ENCODE results near the gene MALT1. TPM values are rescaled to one million over a fixed set of nuclear protein-coding genes. Genes with fewer than 3 reads are reported as not detected.

The MALT1 gene
- total RNA-seq, 2 experiments from 2014 or later: 82.3 to 84.5 TPM

- Histone ChIP-seq H3K9me3 (ENCODE audit: control insufficient read depth in 1 of 2, insufficient read depth in 1 of 2, low read length in 2 of 2) (no peaks in the 10 kb centered on the region), H3K36me3 (ENCODE audit: insufficient read depth, low read length) (no peaks in the 10 kb centered on the region), H3K27me3 (ENCODE audit: control insufficient read depth in 1 of 2, insufficient read depth in 2 of 2, low read length in 2 of 2) (peaks cover 0 to 2% of the 10 kb centered on the region in 2 experiments), H3K27ac (ENCODE audit: low read depth in 1 of 2, low read length in 2 of 2) (no peak overlapping the region), H3K4me1 (ENCODE audit: insufficient read depth, low read length) (no peaks in the 10 kb centered on the region), H3K4me3 (ENCODE audit: low read length) (no peak overlapping the region)
- Mint-ChIP-seq H3K36me3 (ENCODE audit: low read depth) (no peaks in the 10 kb centered on the region), H3K27me3 (peaks cover 34% of the 10 kb centered on the region), H3K27ac (no peak overlapping the region), H3K4me1 (ENCODE audit: low read depth) (no peaks in the 10 kb centered on the region), H3K9me3 (no peaks in the 10 kb centered on the region), H3K4me3 (no peak overlapping the region)
- TF ChIP-seq CTCF (IDR thresholded peaks at IDR 0.05): no peak
- intact Hi-C loops (cut with DNase I, micrococcal nuclease): no loop called here
- CTCF ChIA-PET: no interaction called here
- POLR2A ChIA-PET: interaction anchor here (0.6 kb wide), 1 partner anchor 44 kb away, joined by 3 read pairs; no protein-coding TSS in a partner anchor
- ATAC-seq (ENCODE audit: poor library complexity) (no peak), DNase-seq (no peak)
These were observed 122.1 kb downstream of the MALT1 start for GRCh38 chr18:58793361-58793760.

- Mint-ChIP-seq H3K4me3 (no peak overlapping the region), H3K4me1 (ENCODE audit: low read depth) (no peaks in the 10 kb centered on the region), H3K36me3 (ENCODE audit: low read depth) (no peaks in the 10 kb centered on the region), H3K27me3 (peaks cover 34% of the 10 kb centered on the region), H3K9me3 (no peaks in the 10 kb centered on the region), H3K27ac (no peak overlapping the region)
- H3K9me3 ChIP-seq (ENCODE audit: control insufficient read depth in 1 of 2, insufficient read depth in 1 of 2, low read length in 2 of 2): no peaks in the 10 kb centered on the region
- no peaks in the 10 kb centered on the region for H3K36me3 ChIP-seq (ENCODE audit: insufficient read depth, low read length)
- ChIA-PET POLR2A (no interaction called here), CTCF (no interaction called here)
- intact Hi-C loops (cut with DNase I, micrococcal nuclease): no loop called here
- ATAC-seq (ENCODE audit: poor library complexity) (no peak), DNase-seq (no peak)
- H3K4me3 ChIP-seq (ENCODE audit: low read length): no peak overlapping the region
- H3K4me1 ChIP-seq (ENCODE audit: insufficient read depth, low read length): no peaks in the 10 kb centered on the region
- H3K27me3 ChIP-seq (ENCODE audit: control insufficient read depth in 1 of 2, insufficient read depth in 2 of 2, low read length in 2 of 2): no peaks in the 10 kb centered on the region
- TF ChIP-seq CTCF (IDR thresholded peaks at IDR 0.05): no peak
- no peak overlapping the region for H3K27ac ChIP-seq (ENCODE audit: low read depth in 1 of 2, low read length in 2 of 2)
These were observed 125.0 kb downstream of the MALT1 start for GRCh38 chr18:58796220-58796619.

GRCh38 chr18:58800582-58800981 lies 129.3 kb downstream of the MALT1 start:
- Mint-ChIP-seq H3K4me3 (no peak overlapping the region), H3K27ac (no peak overlapping the region), H3K4me1 (ENCODE audit: low read depth) (no peaks in the 10 kb centered on the region), H3K9me3 (peaks cover 3% of the 10 kb centered on the region), H3K27me3 (peaks cover 38% of the 10 kb centered on the region), H3K36me3 (ENCODE audit: low read depth) (no peaks in the 10 kb centered on the region)
- Histone ChIP-seq H3K36me3 (ENCODE audit: insufficient read depth, low read length) (no peaks in the 10 kb centered on the region), H3K9me3 (ENCODE audit: control insufficient read depth in 1 of 2, insufficient read depth in 1 of 2, low read length in 2 of 2) (no peaks in the 10 kb centered on the region), H3K4me3 (ENCODE audit: low read length) (no peak overlapping the region), H3K27ac (ENCODE audit: low read depth in 1 of 2, low read length in 2 of 2) (no peak overlapping the region), H3K27me3 (ENCODE audit: control insufficient read depth in 1 of 2, insufficient read depth in 2 of 2, low read length in 2 of 2) (peaks cover 3 to 5% of the 10 kb centered on the region in 2 experiments), H3K4me1 (ENCODE audit: insufficient read depth, low read length) (no peaks in the 10 kb centered on the region)
- POLR2A ChIA-PET: no interaction called here
- TF ChIP-seq CTCF (IDR thresholded peaks at IDR 0.05): no peak
- CTCF ChIA-PET: no interaction called here
- ATAC-seq (ENCODE audit: poor library complexity) (no peak), DNase-seq (no peak)
- intact Hi-C loops (cut with DNase I, micrococcal nuclease): no loop called here

All from CD4-positive, alpha-beta T cell (primary cell).